GM23338 (cell line): ENCODE results near the gene STK32C.

Source experiments
- CREB1 ChIP-seq: fragments of 250-450 bp; sonication (Bioruptor Pico); IDR thresholded peaks from 2 replicates; pipeline ENCODE4 v1.5.0; 2020; ENCODE audit warnings: low read depth, mild to moderate bottlenecking, moderate library complexity
- ETS1 ChIP-seq: IDR thresholded peaks from 2 replicates; pipeline ENCODE4 v1.6.1; 2016; ENCODE audit warnings: antibody characterized with exemption
- EZH2 ChIP-seq: fragments of 200-600 bp; sonication (generic); IDR thresholded peaks from one replicate; pipeline ENCODE4 v1.8.0; 2017; ENCODE audit warnings: antibody characterized with exemption, mild to moderate bottlenecking, low read depth; ENCODE audit not compliant: unreplicated experiment
- EZH2phosphoT487 ChIP-seq: fragments of 200-600 bp; sonication (generic); IDR thresholded peaks from one replicate; pipeline ENCODE4 v1.8.1; 2018; ENCODE audit warnings: antibody characterized with exemption; ENCODE audit not compliant: unreplicated experiment
- JUNB ChIP-seq: IDR thresholded peaks from one replicate; pipeline ENCODE4 v1.6.1; 2016; ENCODE audit warnings: antibody characterized with exemption; ENCODE audit not compliant: unreplicated experiment
- POLR2AphosphoS5 ChIP-seq: IDR thresholded peaks from 2 replicates; pipeline ENCODE4 v1.6.1; 2016; ENCODE audit warnings: antibody characterized with exemption, low read depth
- ZNF331 ChIP-seq: fragments of 250-450 bp; sonication (Bioruptor Pico); IDR thresholded peaks from 2 replicates; pipeline ENCODE4 v1.5.0; 2020; ENCODE audit warnings: low read depth, mild to moderate bottlenecking, moderate library complexity
- ZNF462 ChIP-seq: fragments of 250-450 bp; sonication (Bioruptor Pico); IDR thresholded peaks from 2 replicates; pipeline ENCODE4 v1.5.0; 2020; ENCODE audit warnings: mild to moderate bottlenecking, moderate library complexity
- TF ChIP-seq, protein P1 (sequence below), 2 experiments: fragments of 200-600 bp in 1 of 2; sonication (generic) in 1 of 2; conservative IDR thresholded peaks; 2 replicates each; pipeline versions ENCODE4 v1.5.1 to v1.6.1; 2016 to 2017; ENCODE audit warnings: antibody characterized with exemption in 2 of 2, low read depth in 2 of 2, mild to moderate bottlenecking in 2 of 2, moderate library complexity in 1 of 2
- TF ChIP-seq, protein P2 (sequence below): IDR thresholded peaks from one replicate; pipeline ENCODE4 v1.6.1; 2018; ENCODE audit warnings: antibody characterized with exemption; ENCODE audit not compliant: unreplicated experiment

DNA sequence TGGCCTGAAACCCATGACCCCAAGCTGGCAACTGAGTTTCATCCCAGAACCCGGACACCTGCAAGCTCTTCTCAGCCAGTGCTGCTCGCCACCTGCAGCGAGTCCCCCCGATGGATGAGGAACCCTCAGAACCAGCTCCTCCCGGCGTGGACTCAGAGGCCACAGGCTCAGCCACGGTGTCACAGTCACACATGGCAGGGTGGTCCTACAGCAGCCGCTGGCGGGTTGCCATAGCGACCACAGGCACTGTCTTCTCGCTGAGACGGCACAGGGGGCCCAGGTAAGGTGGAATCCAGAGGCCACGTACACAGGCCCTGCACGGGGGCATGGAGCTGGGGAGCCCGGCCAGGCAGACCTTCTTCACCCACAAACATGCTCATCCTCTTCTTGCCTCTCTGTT, 67.6 kb downstream of the STK32C start:
- TF ChIP-seq, protein P1, sequence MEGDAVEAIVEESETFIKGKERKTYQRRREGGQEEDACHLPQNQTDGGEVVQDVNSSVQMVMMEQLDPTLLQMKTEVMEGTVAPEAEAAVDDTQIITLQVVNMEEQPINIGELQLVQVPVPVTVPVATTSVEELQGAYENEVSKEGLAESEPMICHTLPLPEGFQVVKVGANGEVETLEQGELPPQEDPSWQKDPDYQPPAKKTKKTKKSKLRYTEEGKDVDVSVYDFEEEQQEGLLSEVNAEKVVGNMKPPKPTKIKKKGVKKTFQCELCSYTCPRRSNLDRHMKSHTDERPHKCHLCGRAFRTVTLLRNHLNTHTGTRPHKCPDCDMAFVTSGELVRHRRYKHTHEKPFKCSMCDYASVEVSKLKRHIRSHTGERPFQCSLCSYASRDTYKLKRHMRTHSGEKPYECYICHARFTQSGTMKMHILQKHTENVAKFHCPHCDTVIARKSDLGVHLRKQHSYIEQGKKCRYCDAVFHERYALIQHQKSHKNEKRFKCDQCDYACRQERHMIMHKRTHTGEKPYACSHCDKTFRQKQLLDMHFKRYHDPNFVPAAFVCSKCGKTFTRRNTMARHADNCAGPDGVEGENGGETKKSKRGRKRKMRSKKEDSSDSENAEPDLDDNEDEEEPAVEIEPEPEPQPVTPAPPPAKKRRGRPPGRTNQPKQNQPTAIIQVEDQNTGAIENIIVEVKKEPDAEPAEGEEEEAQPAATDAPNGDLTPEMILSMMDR (conservative IDR thresholded peaks at IDR 0.05; ENCODE audit: low read depth in 2 of 2): no peak
- TF ChIP-seq, protein P2, sequence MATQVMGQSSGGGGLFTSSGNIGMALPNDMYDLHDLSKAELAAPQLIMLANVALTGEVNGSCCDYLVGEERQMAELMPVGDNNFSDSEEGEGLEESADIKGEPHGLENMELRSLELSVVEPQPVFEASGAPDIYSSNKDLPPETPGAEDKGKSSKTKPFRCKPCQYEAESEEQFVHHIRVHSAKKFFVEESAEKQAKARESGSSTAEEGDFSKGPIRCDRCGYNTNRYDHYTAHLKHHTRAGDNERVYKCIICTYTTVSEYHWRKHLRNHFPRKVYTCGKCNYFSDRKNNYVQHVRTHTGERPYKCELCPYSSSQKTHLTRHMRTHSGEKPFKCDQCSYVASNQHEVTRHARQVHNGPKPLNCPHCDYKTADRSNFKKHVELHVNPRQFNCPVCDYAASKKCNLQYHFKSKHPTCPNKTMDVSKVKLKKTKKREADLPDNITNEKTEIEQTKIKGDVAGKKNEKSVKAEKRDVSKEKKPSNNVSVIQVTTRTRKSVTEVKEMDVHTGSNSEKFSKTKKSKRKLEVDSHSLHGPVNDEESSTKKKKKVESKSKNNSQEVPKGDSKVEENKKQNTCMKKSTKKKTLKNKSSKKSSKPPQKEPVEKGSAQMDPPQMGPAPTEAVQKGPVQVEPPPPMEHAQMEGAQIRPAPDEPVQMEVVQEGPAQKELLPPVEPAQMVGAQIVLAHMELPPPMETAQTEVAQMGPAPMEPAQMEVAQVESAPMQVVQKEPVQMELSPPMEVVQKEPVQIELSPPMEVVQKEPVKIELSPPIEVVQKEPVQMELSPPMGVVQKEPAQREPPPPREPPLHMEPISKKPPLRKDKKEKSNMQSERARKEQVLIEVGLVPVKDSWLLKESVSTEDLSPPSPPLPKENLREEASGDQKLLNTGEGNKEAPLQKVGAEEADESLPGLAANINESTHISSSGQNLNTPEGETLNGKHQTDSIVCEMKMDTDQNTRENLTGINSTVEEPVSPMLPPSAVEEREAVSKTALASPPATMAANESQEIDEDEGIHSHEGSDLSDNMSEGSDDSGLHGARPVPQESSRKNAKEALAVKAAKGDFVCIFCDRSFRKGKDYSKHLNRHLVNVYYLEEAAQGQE: no peak
- TF ChIP-seq ZNF331 (CRISPR knock-in tag) (no peak), EZH2 (no peak), POLR2AphosphoS5 (no peak), CREB1 (no peak), JUNB (no peak), EZH2phosphoT487 (no peak), ETS1 (no peak), ZNF462 (no peak)
